ENCODE data around the gene FUT7.

DNA sequence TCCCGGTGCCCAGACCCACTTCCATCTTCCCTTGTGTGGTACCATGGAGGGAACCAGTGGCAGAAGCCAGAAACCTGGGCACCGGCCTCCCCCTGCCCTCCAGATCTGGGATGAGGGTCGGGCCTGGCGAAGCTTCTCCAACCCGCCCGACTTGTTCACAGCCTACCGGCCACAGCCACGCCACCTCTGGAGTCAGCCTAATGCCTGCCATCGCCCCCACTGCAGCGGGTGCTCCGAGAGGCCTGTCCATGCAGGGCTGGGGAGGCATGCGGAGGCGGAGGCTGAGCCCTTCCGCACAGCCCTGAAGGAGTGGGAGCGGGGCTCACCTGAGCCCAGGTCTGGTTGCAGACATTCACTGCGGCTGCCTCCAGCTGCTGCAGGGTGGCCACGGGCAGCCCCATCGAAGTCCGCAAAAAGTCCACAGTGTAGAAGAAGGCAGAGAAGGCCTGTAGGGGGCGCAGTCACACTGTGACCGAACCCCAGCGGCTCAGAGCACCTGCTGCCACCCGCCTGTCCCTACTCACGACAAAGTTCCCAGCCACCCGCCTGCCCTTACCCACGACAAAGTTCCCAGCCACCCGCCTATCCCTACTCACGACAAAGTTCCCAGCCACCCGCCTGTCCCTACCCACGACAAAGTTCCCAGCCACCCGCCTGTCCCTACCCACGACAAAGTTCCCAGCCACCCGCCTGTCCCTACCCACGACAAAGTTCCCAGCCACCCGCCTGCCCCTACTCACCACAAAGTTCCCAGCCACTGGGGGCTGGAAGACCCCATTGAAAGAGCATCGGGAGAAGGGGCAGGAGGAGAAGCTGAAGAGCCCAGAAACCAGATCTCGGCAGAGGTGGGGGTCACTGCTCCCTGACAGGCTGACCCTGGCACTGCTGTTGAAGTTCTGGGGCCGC is 17.9 kb upstream of the FUT7 start:
- TF ChIP-seq CTCF (IDR thresholded peaks at IDR 0.05; ENCODE audit: low read length) (peak; percentile 52; the same call in 1 of the 2 replicates), EZH2 (IDR thresholded peaks at IDR 0.05; ENCODE audit: borderline replicate concordance, low read length) (no peak)
